T-helper 1 cell treated with Interleukin-12 subunit alpha and Interleukin-12 subunit beta and Interleukin-4 antibody, amounts not matched to agents 30 μg/mL and 1 μg/mL, for 36 hours (primary cell): ENCODE results near the gene LIPC.
A peak's percentile ranks its signal among the peaks of the same experiment; 100 is the strongest.

Experiments
- H3K27ac Mint-ChIP-seq: one replicate; pipeline ENCODE4 v1.8.0; 2021; ENCODE audit warnings: mild to moderate bottlenecking, mixed read lengths
- H3K27me3 Mint-ChIP-seq: one replicate; pipeline ENCODE4 v1.8.0; 2021; ENCODE audit warnings: low read depth, mixed read lengths
- H3K36me3 Mint-ChIP-seq: one replicate; pipeline ENCODE4 v1.8.0; 2021; ENCODE audit warnings: low read depth, mixed read lengths
- H3K4me1 Mint-ChIP-seq: one replicate; pipeline ENCODE4 v1.8.0; 2021; ENCODE audit warnings: low read depth, mixed read lengths
- H3K4me3 Mint-ChIP-seq: one replicate; pipeline ENCODE4 v1.8.0; 2021; ENCODE audit warnings: mild to moderate bottlenecking, moderate library complexity, mixed read lengths
- H3K9me3 Mint-ChIP-seq: one replicate; pipeline ENCODE4 v1.8.0; 2021; ENCODE audit warnings: mixed read lengths

Gene LIPC

GRCh38 chr15:58447271-58448010, 15.7 kb downstream of the LIPC start:
- Mint-ChIP-seq H3K4me1 (peaks cover 10% of the 10 kb centered on the region), H3K27me3 (no peaks in the 10 kb centered on the region), H3K27ac (peak overlapping the region; percentile 37), H3K9me3 (no peaks in the 10 kb centered on the region), H3K4me3 (no peak overlapping the region), H3K36me3 (peaks cover 4% of the 10 kb centered on the region)

- H3K4me1 Mint-ChIP-seq = peaks cover 12% of the 10 kb centered on the region
These were observed 16.5 kb downstream of the LIPC start for GRCh38 chr15:58448331-58448730.

GRCh38 chr15:58448906-58449305, 17.1 kb downstream of the LIPC start:
- H3K4me1 Mint-ChIP-seq = peaks cover 13% of the 10 kb centered on the region
- no peak overlapping the region for H3K4me3 Mint-ChIP-seq
- H3K36me3 Mint-ChIP-seq = peaks cover 5% of the 10 kb centered on the region
- no peaks in the 10 kb centered on the region for H3K27me3 Mint-ChIP-seq
- H3K27ac Mint-ChIP-seq = no peak overlapping the region
- no peaks in the 10 kb centered on the region for H3K9me3 Mint-ChIP-seq

More at GRCh38 chr15:58448331-58448730, 16.5 kb downstream of the LIPC start:
- no peaks in the 10 kb centered on the region for H3K9me3 Mint-ChIP-seq
- no peaks in the 10 kb centered on the region for H3K27me3 Mint-ChIP-seq
- H3K4me3 Mint-ChIP-seq = no peak overlapping the region
- no peak overlapping the region for H3K27ac Mint-ChIP-seq
- peaks cover 5% of the 10 kb centered on the region for H3K36me3 Mint-ChIP-seq

GRCh38 chr15:58451826-58452225, 20.0 kb downstream of the LIPC start:
- Mint-ChIP-seq H3K4me3 (no peak overlapping the region), H3K36me3 (peaks cover 8% of the 10 kb centered on the region), H3K4me1 (peaks cover 25% of the 10 kb centered on the region), H3K27ac (no peak overlapping the region), H3K27me3 (no peaks in the 10 kb centered on the region), H3K9me3 (no peaks in the 10 kb centered on the region)

- Mint-ChIP-seq H3K4me3 (no peak overlapping the region), H3K36me3 (peaks cover 10% of the 10 kb centered on the region), H3K27me3 (no peaks in the 10 kb centered on the region), H3K9me3 (no peaks in the 10 kb centered on the region), H3K4me1 (peaks cover 26% of the 10 kb centered on the region), H3K27ac (no peak overlapping the region)
These were observed 21.0 kb downstream of the LIPC start for GRCh38 chr15:58452775-58453174.

GRCh38 chr15:58453931-58454793, 22.4 kb downstream of the LIPC start:
- Mint-ChIP-seq H3K27ac (peak overlapping the region; percentile 73), H3K9me3 (no peaks in the 10 kb centered on the region), H3K27me3 (no peaks in the 10 kb centered on the region), H3K4me3 (peak overlapping the region; percentile 16), H3K4me1 (peaks cover 40% of the 10 kb centered on the region), H3K36me3 (peaks cover 9% of the 10 kb centered on the region)

GRCh38 chr15:58454950-58455401, 23.2 kb downstream of the LIPC start:
- peak overlapping the region; percentile 64 for H3K27ac Mint-ChIP-seq
- H3K4me1 Mint-ChIP-seq = peaks cover 45% of the 10 kb centered on the region
- H3K9me3 Mint-ChIP-seq = no peaks in the 10 kb centered on the region
- H3K4me3 Mint-ChIP-seq = no peak overlapping the region
- H3K27me3 Mint-ChIP-seq = no peaks in the 10 kb centered on the region
- peaks cover 9% of the 10 kb centered on the region for H3K36me3 Mint-ChIP-seq

GRCh38 chr15:58457466-58457965, 25.7 kb downstream of the LIPC start:
- Mint-ChIP-seq H3K9me3 (no peaks in the 10 kb centered on the region), H3K4me1 (peaks cover 57% of the 10 kb centered on the region), H3K27me3 (no peaks in the 10 kb centered on the region), H3K4me3 (peak overlapping the region; percentile 8), H3K36me3 (peaks cover 11% of the 10 kb centered on the region), H3K27ac (peak overlapping the region; percentile 46)

GRCh38 chr15:58458076-58458475, 26.3 kb downstream of the LIPC start:
- H3K27ac Mint-ChIP-seq = peak overlapping the region; percentile 46
- H3K4me3 Mint-ChIP-seq = peak overlapping the region; percentile 3
- no peaks in the 10 kb centered on the region for H3K9me3 Mint-ChIP-seq
- peaks cover 61% of the 10 kb centered on the region for H3K4me1 Mint-ChIP-seq
- peaks cover 9% of the 10 kb centered on the region for H3K36me3 Mint-ChIP-seq
- no peaks in the 10 kb centered on the region for H3K27me3 Mint-ChIP-seq

GRCh38 chr15:58459045-58459444, 27.3 kb downstream of the LIPC start:
- Mint-ChIP-seq H3K27me3 (no peaks in the 10 kb centered on the region), H3K27ac (peak overlapping the region; percentile 62), H3K9me3 (no peaks in the 10 kb centered on the region), H3K36me3 (peaks cover 9% of the 10 kb centered on the region), H3K4me3 (no peak overlapping the region), H3K4me1 (peaks cover 68% of the 10 kb centered on the region)

- no peaks in the 10 kb centered on the region for H3K27me3 Mint-ChIP-seq
- H3K27ac Mint-ChIP-seq = peak overlapping the region; percentile 62
- H3K4me3 Mint-ChIP-seq = no peak overlapping the region
- no peaks in the 10 kb centered on the region for H3K9me3 Mint-ChIP-seq
- H3K4me1 Mint-ChIP-seq = peaks cover 68% of the 10 kb centered on the region
- peaks cover 9% of the 10 kb centered on the region for H3K36me3 Mint-ChIP-seq
These were observed 27.8 kb downstream of the LIPC start for GRCh38 chr15:58459560-58459959.

- H3K4me1 Mint-ChIP-seq = peaks cover 62% of the 10 kb centered on the region
- H3K4me3 Mint-ChIP-seq = no peak overlapping the region
- no peaks in the 10 kb centered on the region for H3K27me3 Mint-ChIP-seq
- no peaks in the 10 kb centered on the region for H3K9me3 Mint-ChIP-seq
- peaks cover 10% of the 10 kb centered on the region for H3K36me3 Mint-ChIP-seq
- peak overlapping the region; percentile 31 for H3K27ac Mint-ChIP-seq
These were observed 28.5 kb downstream of the LIPC start for GRCh38 chr15:58460116-58460790.

- Mint-ChIP-seq H3K27ac (peak overlapping the region; percentile 26), H3K9me3 (no peaks in the 10 kb centered on the region), H3K27me3 (no peaks in the 10 kb centered on the region), H3K4me1 (peaks cover 61% of the 10 kb centered on the region), H3K4me3 (no peak overlapping the region), H3K36me3 (peaks cover 15% of the 10 kb centered on the region)
These were observed 29.1 kb downstream of the LIPC start for GRCh38 chr15:58460872-58461271.

GRCh38 chr15:58462547-58462946, 30.8 kb downstream of the LIPC start:
- Mint-ChIP-seq H3K4me3 (no peak overlapping the region), H3K4me1 (peaks cover 53% of the 10 kb centered on the region), H3K27ac (peak overlapping the region; percentile 77), H3K27me3 (no peaks in the 10 kb centered on the region), H3K9me3 (no peaks in the 10 kb centered on the region), H3K36me3 (peaks cover 10% of the 10 kb centered on the region)
